Colonic mucosa (tissue), 4 donors: ENCODE measurements around the gene TAOK1. TPM values are rescaled to one million over a fixed set of nuclear protein-coding genes. Genes with fewer than 3 reads are reported as not detected.
"Not testable (repeated sequence)": the region's sequence is repeated elsewhere in the genome, so short reads cannot be mapped to it uniquely, and the experiment has no call there.

Source experiments
- DNase-seq: peaks from one replicate; pipeline ENCODE4 v3.0.0-alpha.2; 2020
- H3K27ac ChIP-seq: fragments of 200-600 bp; one replicate; pipeline ENCODE4 v1.8.0; 2021
- H3K27me3 ChIP-seq: fragments of 200-600 bp; one replicate; pipeline ENCODE4 v1.8.0; 2021
- H3K36me3 ChIP-seq: fragments of 200-600 bp; one replicate; pipeline ENCODE4 v1.8.0; 2021
- H3K4me1 ChIP-seq: fragments of 200-600 bp; one replicate; pipeline ENCODE4 v1.8.0; 2021; ENCODE audit warnings: mild to moderate bottlenecking
- H3K4me3 ChIP-seq: fragments of 200-600 bp; one replicate; pipeline ENCODE4 v1.8.0; 2021
- H3K9ac ChIP-seq, 2 donors: one replicate each; pipeline ENCODE4 v1.7.0; 2013; ENCODE audit warnings: control low read depth in 2 of 2, low read depth in 2 of 2, low read length in 2 of 2
- H3K9me3 ChIP-seq: fragments of 200-600 bp; one replicate; pipeline ENCODE4 v1.8.0; 2021
- intact Hi-C: fragments of 100-400 bp; cut with DNase I; formaldehyde crosslinking; loops from one replicate; pipeline ENCODE4 v1.14.1; 2022
- total RNA-seq, 2 donors: library from RNA; stranded (reverse); fragmentation: NEBNext Ultra II Directional in 1 of 2; extraction: Animal tissue kit (Norgen Biotek cat#: 25700) in 1 of 2; gene quantifications; one replicate each; pipeline ENCODE4 v1.2.1, GENCODE V29; 2021
- TF ChIP-seq, protein P1 (sequence below): fragments of 200-600 bp; IDR thresholded peaks from one replicate; pipeline ENCODE4 v1.8.0; 2022; ENCODE audit warnings: antibody characterized with exemption, mild to moderate bottlenecking
- donor health status: healthy.
- donor health status: DM: no; HTN: no; CAD: no.
- donor health status: DM: no; HTN: no; CAD: no.

The TAOK1 gene
- total RNA-seq: 10 to 100 TPM; 42.1 to 57.1 TPM

DNA sequence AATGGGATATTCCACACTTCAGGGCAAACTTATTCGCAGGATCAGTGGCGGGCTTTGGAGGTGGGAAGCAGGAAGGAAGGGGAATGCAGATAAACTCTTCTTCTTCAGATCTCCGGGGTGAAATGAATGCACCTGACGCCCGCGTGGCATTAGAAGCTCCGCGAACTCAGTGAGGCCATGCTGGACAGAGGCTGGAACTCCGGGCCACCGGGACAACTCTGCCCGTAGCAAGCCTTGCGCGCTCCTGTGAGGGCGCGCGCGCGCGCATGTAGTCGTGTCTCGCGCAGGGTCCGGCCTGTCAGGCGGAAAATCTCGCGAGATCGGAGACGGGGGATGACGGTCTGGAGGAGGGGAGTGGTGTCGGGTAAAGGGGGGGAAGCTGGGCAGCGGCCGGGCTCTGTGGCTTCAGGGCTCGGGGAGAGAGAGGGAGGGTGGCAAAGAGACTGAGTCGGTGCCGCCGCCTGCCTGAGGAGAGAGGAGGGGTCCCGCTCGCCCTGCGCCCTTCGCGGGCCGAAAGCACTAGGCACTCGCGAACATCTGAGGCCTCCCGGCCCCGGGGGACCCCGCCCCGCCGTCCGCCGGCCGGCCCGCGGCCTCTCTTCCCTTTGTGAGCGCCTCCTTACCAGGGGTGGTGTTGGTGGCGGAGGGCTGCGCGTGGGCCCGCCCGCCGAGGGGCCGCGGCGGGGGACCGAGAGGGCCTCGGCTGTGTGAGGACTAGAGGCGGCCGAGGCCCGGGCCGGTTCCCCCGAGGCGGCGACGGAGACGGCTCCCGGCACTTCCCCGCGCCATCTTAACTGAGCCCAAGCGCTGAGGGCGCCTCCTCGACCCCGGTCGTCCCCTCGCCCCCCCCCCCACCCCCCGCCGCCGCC is at the start of gene TAOK1:
Gene TAOK1 (plus strand): TSS at position 382 of the 869 bp plus-strand sequence. CDS start 61,186 bp downstream, outside the sequence.
- Histone ChIP-seq H3K27ac (peak within 1 kb of the TSS; percentile 98), H3K4me1 (no peaks in the 10 kb centered on the region), H3K4me3 (peak within 1 kb of the TSS; percentile 94), H3K27me3 (no peaks in the 10 kb centered on the region), H3K9ac (peak within 1 kb of the TSS; percentile 78 to 92), H3K36me3 (no peaks in the 10 kb centered on the region), H3K9me3 (no peaks in the 10 kb centered on the region)
- DNase-seq: peak; percentile 100
- intact Hi-C loops: no loop called here
- TF ChIP-seq, protein P1, sequence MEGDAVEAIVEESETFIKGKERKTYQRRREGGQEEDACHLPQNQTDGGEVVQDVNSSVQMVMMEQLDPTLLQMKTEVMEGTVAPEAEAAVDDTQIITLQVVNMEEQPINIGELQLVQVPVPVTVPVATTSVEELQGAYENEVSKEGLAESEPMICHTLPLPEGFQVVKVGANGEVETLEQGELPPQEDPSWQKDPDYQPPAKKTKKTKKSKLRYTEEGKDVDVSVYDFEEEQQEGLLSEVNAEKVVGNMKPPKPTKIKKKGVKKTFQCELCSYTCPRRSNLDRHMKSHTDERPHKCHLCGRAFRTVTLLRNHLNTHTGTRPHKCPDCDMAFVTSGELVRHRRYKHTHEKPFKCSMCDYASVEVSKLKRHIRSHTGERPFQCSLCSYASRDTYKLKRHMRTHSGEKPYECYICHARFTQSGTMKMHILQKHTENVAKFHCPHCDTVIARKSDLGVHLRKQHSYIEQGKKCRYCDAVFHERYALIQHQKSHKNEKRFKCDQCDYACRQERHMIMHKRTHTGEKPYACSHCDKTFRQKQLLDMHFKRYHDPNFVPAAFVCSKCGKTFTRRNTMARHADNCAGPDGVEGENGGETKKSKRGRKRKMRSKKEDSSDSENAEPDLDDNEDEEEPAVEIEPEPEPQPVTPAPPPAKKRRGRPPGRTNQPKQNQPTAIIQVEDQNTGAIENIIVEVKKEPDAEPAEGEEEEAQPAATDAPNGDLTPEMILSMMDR: no peak

DNA sequence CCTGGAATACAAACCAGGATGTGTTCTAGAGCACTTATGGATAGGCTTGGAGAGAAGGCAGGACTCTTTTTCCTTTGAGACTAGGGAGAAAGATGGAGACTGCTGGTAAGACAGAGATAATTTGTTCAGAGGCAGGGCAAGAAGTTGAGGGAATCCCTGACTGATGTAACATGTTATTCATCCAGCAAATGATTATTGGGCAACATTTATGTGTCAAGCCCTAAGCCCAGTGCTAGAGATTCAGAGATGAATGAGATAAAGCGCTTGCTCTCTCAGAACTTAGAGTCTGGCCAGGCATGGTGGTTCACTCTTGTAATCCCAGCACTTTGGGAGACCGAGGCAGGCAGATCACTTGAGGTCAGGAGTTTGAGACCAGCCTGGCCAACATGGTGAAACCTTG is 48.4 kb upstream of the TAOK1 start:
- Histone ChIP-seq H3K9ac (no peak overlapping the region), H3K4me3 (no peak overlapping the region), H3K27me3 (no peaks in the 10 kb centered on the region), H3K4me1 (no peaks in the 10 kb centered on the region), H3K36me3 (no peaks in the 10 kb centered on the region), H3K9me3 (no peaks in the 10 kb centered on the region), H3K27ac (no peak overlapping the region)
- TF ChIP-seq, protein P1: no peak
- intact Hi-C loops: no loop called here
- DNase-seq: no peak

DNA sequence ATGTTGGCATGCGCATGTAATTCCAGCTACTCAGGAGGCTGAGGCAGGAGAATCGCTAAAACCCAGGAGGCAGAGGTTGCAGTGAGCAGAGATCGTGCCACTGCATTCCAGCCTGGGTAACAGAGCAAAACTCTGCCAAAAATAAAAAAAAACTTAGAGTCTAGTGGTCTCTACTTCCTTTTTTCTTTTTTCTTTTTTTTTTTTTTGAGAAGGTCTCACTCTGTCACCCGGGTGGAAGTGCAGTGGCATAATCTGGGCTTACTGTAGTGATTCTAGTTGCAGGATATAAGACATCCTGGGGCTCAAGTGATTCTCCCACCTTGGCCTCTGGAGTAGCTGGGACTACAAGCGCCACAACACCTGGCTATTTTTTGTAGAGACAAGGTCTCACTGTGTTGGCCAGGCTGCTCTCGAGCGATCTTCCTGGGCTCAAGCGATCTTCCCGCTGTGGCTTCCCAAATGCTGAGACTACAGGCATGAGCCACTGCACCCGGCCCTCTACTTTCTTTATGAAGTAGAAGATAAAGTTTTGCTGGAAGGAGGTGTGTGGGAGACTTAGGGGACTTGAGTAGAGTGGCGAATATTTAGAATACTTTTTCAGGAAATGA is 47.9 kb upstream of the TAOK1 start:
- TF ChIP-seq, protein P1: no peak

DNA sequence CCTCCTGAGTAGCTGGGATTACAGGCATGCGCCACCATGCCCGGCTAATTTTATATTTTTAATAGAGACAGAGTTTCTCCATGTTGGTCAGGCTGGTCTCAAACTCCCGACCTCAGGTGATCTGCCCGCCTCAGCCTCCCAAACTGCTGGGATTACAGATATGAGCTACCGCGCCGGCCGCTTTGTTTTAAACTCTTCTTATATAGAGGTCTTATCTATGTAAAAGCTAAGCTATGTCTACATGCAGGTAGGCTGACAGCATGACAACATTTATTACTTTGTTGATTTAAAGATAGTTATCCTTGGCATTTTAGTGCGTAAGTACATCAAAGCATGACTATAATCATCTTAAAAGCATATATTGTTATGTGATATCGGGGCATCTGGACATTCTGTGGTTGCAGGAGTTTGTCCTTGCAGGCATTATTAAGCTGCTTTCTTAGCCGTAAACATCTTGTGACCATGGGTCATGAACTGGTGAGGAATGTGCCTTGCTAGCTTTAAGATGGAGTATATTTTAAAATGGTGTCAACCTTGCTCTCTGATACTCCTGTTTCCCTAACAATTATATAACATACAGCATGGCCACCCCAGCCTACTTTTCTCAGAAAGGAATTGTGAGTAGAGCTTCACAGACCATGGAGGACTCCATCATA is 45.8 kb upstream of the TAOK1 start:
- Histone ChIP-seq H3K27ac (no peak overlapping the region), H3K4me1 (no peaks in the 10 kb centered on the region), H3K9me3 (no peaks in the 10 kb centered on the region), H3K27me3 (no peaks in the 10 kb centered on the region), H3K9ac (no peak overlapping the region), H3K36me3 (no peaks in the 10 kb centered on the region), H3K4me3 (no peak overlapping the region)
- DNase-seq: no peak
- intact Hi-C loops: no loop called here
- TF ChIP-seq, protein P1: no peak

More for the DNA sequence above, 47.9 kb upstream of the TAOK1 start:
- Histone ChIP-seq H3K4me1 (no peaks in the 10 kb centered on the region), H3K9me3 (no peaks in the 10 kb centered on the region), H3K27ac (no peak overlapping the region), H3K27me3 (no peaks in the 10 kb centered on the region), H3K36me3 (no peaks in the 10 kb centered on the region), H3K4me3 (no peak overlapping the region), H3K9ac (no peak overlapping the region)
- no peak for DNase-seq
- intact Hi-C loops: no loop called here

DNA sequence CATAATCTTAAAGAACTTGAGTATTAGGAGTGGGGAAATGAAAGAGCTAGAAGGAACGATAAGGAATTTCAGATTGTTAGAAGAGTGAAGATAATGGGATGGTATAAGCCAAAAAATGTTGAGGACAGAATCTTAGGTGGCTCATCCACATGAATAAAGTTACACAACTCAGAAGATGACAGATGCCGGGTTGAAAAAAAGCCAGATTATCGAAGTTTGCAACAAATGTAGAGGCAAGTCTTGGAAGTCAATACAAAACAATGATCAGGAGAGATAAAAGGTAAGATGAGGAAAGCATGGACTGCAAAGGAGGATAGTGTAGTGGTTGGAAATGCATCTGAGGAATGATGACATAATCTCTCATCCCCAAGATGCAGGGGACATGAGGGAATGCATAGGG is 45.1 kb upstream of the TAOK1 start:
- no peaks in the 10 kb centered on the region for H3K4me1 ChIP-seq
- no peak overlapping the region for H3K9ac ChIP-seq
- DNase-seq: no peak
- no peak overlapping the region for H3K4me3 ChIP-seq
- no peak overlapping the region for H3K27ac ChIP-seq
- no peaks in the 10 kb centered on the region for H3K36me3 ChIP-seq
- intact Hi-C loops: no loop called here
- no peaks in the 10 kb centered on the region for H3K9me3 ChIP-seq
- TF ChIP-seq, protein P1: no peak
- H3K27me3 ChIP-seq: no peaks in the 10 kb centered on the region

DNA sequence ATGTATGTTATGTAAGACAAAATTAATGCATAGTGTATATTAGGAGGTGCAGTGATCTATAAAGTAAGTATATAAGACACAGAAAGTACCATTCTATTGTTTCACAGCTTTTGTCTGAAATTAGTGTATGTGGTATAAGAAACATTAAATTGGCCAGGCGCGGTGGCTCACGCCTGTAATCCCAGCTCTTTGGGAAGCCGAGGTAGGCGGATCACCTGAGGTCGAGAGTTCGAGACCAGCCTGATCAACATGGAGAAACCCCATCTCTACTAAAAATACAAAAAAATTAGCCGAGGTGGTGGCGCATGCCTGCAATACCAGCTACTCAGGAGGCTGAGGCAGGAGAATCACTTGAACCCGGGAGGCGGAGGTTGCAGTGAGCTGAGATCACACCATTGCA is 44.7 kb upstream of the TAOK1 start:
- H3K27me3 ChIP-seq, DNase-seq, H3K27ac ChIP-seq, H3K36me3 ChIP-seq, H3K9ac ChIP-seq, H3K4me3 ChIP-seq, intact Hi-C loops, H3K9me3 ChIP-seq, H3K4me1 ChIP-seq: not testable (repeated sequence)
